OCI-LY7 (cell line): ENCODE data around the gene MRO.

Source experiments
- EZH2phosphoT487 ChIP-seq: fragments of 200-600 bp; sonication (generic); IDR thresholded peaks from 2 replicates; pipeline ENCODE4 v1.6.1; 2018; ENCODE audit warnings: low read depth, borderline replicate concordance, mild to moderate bottlenecking, mixed run types, antibody characterized with exemption, low read length, moderate library complexity, mixed read lengths
- TF ChIP-seq, protein P1 (sequence below): fragments of 200-600 bp; sonication (generic); conservative IDR thresholded peaks from 2 replicates; pipeline ENCODE4 v1.5.1; 2014; ENCODE audit warnings: mild to moderate bottlenecking, antibody characterized with exemption, low read length, moderate library complexity, mixed read lengths

DNA sequence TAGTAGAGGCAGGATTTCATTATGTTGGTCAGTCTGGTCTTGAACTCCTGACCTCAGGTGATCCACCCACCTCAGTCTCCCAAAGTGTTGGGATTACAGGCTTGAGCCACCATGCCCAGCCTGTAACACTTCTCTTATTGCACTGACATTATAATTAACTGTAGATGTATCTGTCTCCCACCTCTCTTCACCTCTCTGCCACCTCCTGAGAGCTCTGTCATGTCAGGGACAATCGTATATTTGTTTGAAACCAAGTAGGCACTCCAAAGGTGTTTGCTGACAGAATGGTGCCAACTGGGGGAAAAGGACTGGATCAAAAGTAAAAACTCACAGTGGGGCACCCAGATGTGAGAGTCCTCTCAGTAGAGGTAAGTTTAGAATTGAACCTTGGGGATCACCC lies 41.8 kb upstream of the MRO start:
- TF ChIP-seq, protein P1, sequence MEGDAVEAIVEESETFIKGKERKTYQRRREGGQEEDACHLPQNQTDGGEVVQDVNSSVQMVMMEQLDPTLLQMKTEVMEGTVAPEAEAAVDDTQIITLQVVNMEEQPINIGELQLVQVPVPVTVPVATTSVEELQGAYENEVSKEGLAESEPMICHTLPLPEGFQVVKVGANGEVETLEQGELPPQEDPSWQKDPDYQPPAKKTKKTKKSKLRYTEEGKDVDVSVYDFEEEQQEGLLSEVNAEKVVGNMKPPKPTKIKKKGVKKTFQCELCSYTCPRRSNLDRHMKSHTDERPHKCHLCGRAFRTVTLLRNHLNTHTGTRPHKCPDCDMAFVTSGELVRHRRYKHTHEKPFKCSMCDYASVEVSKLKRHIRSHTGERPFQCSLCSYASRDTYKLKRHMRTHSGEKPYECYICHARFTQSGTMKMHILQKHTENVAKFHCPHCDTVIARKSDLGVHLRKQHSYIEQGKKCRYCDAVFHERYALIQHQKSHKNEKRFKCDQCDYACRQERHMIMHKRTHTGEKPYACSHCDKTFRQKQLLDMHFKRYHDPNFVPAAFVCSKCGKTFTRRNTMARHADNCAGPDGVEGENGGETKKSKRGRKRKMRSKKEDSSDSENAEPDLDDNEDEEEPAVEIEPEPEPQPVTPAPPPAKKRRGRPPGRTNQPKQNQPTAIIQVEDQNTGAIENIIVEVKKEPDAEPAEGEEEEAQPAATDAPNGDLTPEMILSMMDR, result no peak
- TF ChIP-seq EZH2phosphoT487, result no peak
